SU-DHL-6 (cell line): ENCODE measurements around the gene PIP5K1B.

ENCODE experiments used
- EZH2phosphoT487 ChIP-seq: fragments of 200-600 bp; sonication (generic), shearing (Covaris generic); conservative IDR thresholded peaks from 2 replicates; pipeline ENCODE4 v1.6.1; 2018; ENCODE audit warnings: mild to moderate bottlenecking, antibody characterized with exemption, low read length, moderate library complexity, mixed read lengths
- TF ChIP-seq, protein P1 (sequence below): fragments of 200-600 bp; sonication (generic); IDR thresholded peaks from one replicate; pipeline ENCODE4 v1.5.1; 2017; ENCODE audit warnings: antibody characterized with exemption, mild to moderate bottlenecking, low read length, moderate library complexity; ENCODE audit not compliant: insufficient read depth, poor library complexity, severe bottlenecking

DNA sequence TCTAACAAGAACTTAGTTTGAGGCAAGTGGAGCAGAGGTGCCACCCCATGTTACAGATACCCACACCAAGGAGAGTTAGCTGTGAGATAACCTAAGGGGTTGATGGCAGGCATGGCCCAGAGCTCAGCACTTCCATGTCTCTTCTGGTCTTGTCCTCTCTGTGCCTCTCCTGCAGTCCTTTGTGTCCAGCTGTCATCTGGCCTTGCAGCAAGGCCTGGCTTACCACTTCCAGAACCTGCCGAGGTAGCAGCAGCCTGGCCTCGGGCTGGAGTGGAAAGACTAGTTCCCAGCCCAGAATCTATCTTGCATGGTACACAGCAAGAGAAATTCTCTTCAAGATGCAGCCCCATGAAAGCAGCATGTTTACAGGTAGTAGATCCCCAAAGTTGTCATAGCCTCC is 41.5 kb downstream of the PIP5K1B start:
- TF ChIP-seq, protein P1, sequence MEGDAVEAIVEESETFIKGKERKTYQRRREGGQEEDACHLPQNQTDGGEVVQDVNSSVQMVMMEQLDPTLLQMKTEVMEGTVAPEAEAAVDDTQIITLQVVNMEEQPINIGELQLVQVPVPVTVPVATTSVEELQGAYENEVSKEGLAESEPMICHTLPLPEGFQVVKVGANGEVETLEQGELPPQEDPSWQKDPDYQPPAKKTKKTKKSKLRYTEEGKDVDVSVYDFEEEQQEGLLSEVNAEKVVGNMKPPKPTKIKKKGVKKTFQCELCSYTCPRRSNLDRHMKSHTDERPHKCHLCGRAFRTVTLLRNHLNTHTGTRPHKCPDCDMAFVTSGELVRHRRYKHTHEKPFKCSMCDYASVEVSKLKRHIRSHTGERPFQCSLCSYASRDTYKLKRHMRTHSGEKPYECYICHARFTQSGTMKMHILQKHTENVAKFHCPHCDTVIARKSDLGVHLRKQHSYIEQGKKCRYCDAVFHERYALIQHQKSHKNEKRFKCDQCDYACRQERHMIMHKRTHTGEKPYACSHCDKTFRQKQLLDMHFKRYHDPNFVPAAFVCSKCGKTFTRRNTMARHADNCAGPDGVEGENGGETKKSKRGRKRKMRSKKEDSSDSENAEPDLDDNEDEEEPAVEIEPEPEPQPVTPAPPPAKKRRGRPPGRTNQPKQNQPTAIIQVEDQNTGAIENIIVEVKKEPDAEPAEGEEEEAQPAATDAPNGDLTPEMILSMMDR = no peak
- TF ChIP-seq EZH2phosphoT487 = no peak
